T-helper 1 cell treated with Interleukin-12 subunit alpha and Interleukin-12 subunit beta and Interleukin-4 antibody, amounts not matched to agents 30 μg/mL and 1 μg/mL, for 36 hours (primary cell): ENCODE measurements around the gene MFRP.

Experiments used
- H3K27ac Mint-ChIP-seq: one replicate; pipeline ENCODE4 v1.8.0; 2021; ENCODE audit warnings: mild to moderate bottlenecking, mixed read lengths
- H3K27me3 Mint-ChIP-seq: one replicate; pipeline ENCODE4 v1.8.0; 2021; ENCODE audit warnings: low read depth, mixed read lengths
- H3K36me3 Mint-ChIP-seq: one replicate; pipeline ENCODE4 v1.8.0; 2021; ENCODE audit warnings: low read depth, mixed read lengths
- H3K4me1 Mint-ChIP-seq: one replicate; pipeline ENCODE4 v1.8.0; 2021; ENCODE audit warnings: low read depth, mixed read lengths
- H3K4me3 Mint-ChIP-seq: one replicate; pipeline ENCODE4 v1.8.0; 2021; ENCODE audit warnings: mild to moderate bottlenecking, moderate library complexity, mixed read lengths
- H3K9me3 Mint-ChIP-seq: one replicate; pipeline ENCODE4 v1.8.0; 2021; ENCODE audit warnings: mixed read lengths

The MFRP gene

GRCh38 chr11:119323532-119324033 is 22.9 kb downstream of the MFRP start:
- Mint-ChIP-seq H3K36me3 (no peaks in the 10 kb centered on the region), H3K9me3 (no peaks in the 10 kb centered on the region), H3K4me1 (peaks cover 23% of the 10 kb centered on the region), H3K27me3 (peaks cover 16% of the 10 kb centered on the region), H3K4me3 (no peak overlapping the region), H3K27ac (no peak overlapping the region)

- Mint-ChIP-seq H3K4me3 (no peak overlapping the region), H3K27me3 (peaks cover 18% of the 10 kb centered on the region), H3K9me3 (no peaks in the 10 kb centered on the region), H3K4me1 (peaks cover 23% of the 10 kb centered on the region), H3K36me3 (no peaks in the 10 kb centered on the region), H3K27ac (no peak overlapping the region)
Observed at GRCh38 chr11:119322921-119323531, 23.5 kb downstream of the MFRP start.

GRCh38 chr11:119322360-119322739 is 24.2 kb downstream of the MFRP start:
- H3K4me3 Mint-ChIP-seq = no peak overlapping the region
- H3K9me3 Mint-ChIP-seq = no peaks in the 10 kb centered on the region
- peaks cover 25% of the 10 kb centered on the region for H3K27me3 Mint-ChIP-seq
- H3K4me1 Mint-ChIP-seq = peaks cover 23% of the 10 kb centered on the region
- H3K36me3 Mint-ChIP-seq = no peaks in the 10 kb centered on the region
- H3K27ac Mint-ChIP-seq = no peak overlapping the region

- H3K4me3 Mint-ChIP-seq = peak overlapping the region; percentile 75
- H3K27ac Mint-ChIP-seq = peak overlapping the region; percentile 87
- H3K9me3 Mint-ChIP-seq = no peaks in the 10 kb centered on the region
- H3K4me1 Mint-ChIP-seq = peaks cover 23% of the 10 kb centered on the region
- H3K27me3 Mint-ChIP-seq = peaks cover 25% of the 10 kb centered on the region
- H3K36me3 Mint-ChIP-seq = no peaks in the 10 kb centered on the region
Observed at GRCh38 chr11:119320776-119321524, 25.6 kb downstream of the MFRP start.

GRCh38 chr11:119320240-119320775 is 26.2 kb downstream of the MFRP start:
- Mint-ChIP-seq H3K9me3 (no peaks in the 10 kb centered on the region), H3K4me3 (peak overlapping the region; percentile 84), H3K27me3 (peaks cover 30% of the 10 kb centered on the region), H3K36me3 (no peaks in the 10 kb centered on the region), H3K4me1 (peaks cover 29% of the 10 kb centered on the region), H3K27ac (no peak overlapping the region)

- peaks cover 30% of the 10 kb centered on the region for H3K4me1 Mint-ChIP-seq
- peaks cover 31% of the 10 kb centered on the region for H3K27me3 Mint-ChIP-seq
- peak overlapping the region; percentile 89 for H3K27ac Mint-ChIP-seq
- no peaks in the 10 kb centered on the region for H3K36me3 Mint-ChIP-seq
- no peaks in the 10 kb centered on the region for H3K9me3 Mint-ChIP-seq
- H3K4me3 Mint-ChIP-seq = peak overlapping the region; percentile 84
Observed at GRCh38 chr11:119319700-119320239, 26.7 kb downstream of the MFRP start.

- Mint-ChIP-seq H3K27ac (peak overlapping the region; percentile 89), H3K4me1 (peaks cover 30% of the 10 kb centered on the region), H3K9me3 (no peaks in the 10 kb centered on the region), H3K27me3 (peaks cover 33% of the 10 kb centered on the region), H3K36me3 (no peaks in the 10 kb centered on the region), H3K4me3 (peak overlapping the region; percentile 84)
Observed at GRCh38 chr11:119319136-119319699, 27.3 kb downstream of the MFRP start.

- Mint-ChIP-seq H3K4me3 (peak overlapping the region; percentile 55), H3K27me3 (peaks cover 35% of the 10 kb centered on the region), H3K36me3 (no peaks in the 10 kb centered on the region), H3K27ac (peak overlapping the region; percentile 82), H3K4me1 (peaks cover 26% of the 10 kb centered on the region), H3K9me3 (no peaks in the 10 kb centered on the region)
Observed at GRCh38 chr11:119318240-119319135, 28.0 kb downstream of the MFRP start.

- Mint-ChIP-seq H3K27ac (no peak overlapping the region), H3K9me3 (no peaks in the 10 kb centered on the region), H3K27me3 (peaks cover 35% of the 10 kb centered on the region), H3K4me1 (peaks cover 24% of the 10 kb centered on the region), H3K36me3 (no peaks in the 10 kb centered on the region), H3K4me3 (no peak overlapping the region)
Observed at GRCh38 chr11:119317592-119318239, 28.8 kb downstream of the MFRP start.

- Mint-ChIP-seq H3K27ac (no peak within 1 kb of the TSS), H3K9me3 (no peaks in the 10 kb centered on the region), H3K36me3 (no peaks in the 10 kb centered on the region), H3K4me3 (peak within 1 kb of the TSS; percentile 63), H3K4me1 (peaks cover 20% of the 10 kb centered on the region), H3K27me3 (peaks cover 35% of the 10 kb centered on the region)
Observed at GRCh38 chr11:119316729-119317591, 29.5 kb downstream of the MFRP start, which contains the start of gene MCAM. TSS of gene MCAM (minus strand) at chr11:119317130. CDS start at chr11:119317101, 29 bp downstream.

- Mint-ChIP-seq H3K4me3 (peak overlapping the region; percentile 63), H3K9me3 (no peaks in the 10 kb centered on the region)
Observed at GRCh38 chr11:119316016-119316728, 30.3 kb downstream of the MFRP start.

More at GRCh38 chr11:119316016-119316728, 30.3 kb downstream of the MFRP start:
- H3K27ac Mint-ChIP-seq = no peak overlapping the region
- peaks cover 15% of the 10 kb centered on the region for H3K4me1 Mint-ChIP-seq
- H3K36me3 Mint-ChIP-seq = no peaks in the 10 kb centered on the region
- H3K27me3 Mint-ChIP-seq = peaks cover 35% of the 10 kb centered on the region
